LNCAP (cell line): Measurements from ENCODE around the gene AP3D1.

Experiments
- CTCF ChIP-seq: fragments of 450-650 bp; IDR thresholded peaks from 2 replicates; pipeline ENCODE4 v1.5.1; 2017; ENCODE audit warnings: mild to moderate bottlenecking

The AP3D1 gene

GRCh38 chr19:2117215-2117960 is 34.0 kb downstream of the AP3D1 start:
- no peak for TF ChIP-seq CTCF

DNA sequence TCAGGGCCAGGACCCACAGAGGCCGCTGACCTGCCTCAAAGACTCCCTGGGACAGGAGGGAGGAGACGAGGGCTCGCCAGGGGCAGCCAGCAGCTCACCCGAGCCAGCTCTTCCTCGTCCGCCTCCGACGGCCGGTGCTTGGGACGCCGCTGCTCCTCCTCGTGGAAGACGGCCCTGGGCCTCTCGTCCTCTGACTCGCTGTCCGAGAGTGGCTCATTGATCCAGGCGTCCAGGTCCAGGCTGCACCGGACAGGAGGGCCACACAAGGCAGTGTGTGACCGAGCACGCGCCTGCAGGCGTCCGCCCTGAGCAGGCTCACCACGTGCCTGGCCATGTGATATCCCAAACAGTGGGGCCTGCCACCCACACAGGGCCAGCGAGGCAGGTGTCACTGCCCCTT is 34.9 kb downstream of the AP3D1 start:
- no peak for TF ChIP-seq CTCF

DNA sequence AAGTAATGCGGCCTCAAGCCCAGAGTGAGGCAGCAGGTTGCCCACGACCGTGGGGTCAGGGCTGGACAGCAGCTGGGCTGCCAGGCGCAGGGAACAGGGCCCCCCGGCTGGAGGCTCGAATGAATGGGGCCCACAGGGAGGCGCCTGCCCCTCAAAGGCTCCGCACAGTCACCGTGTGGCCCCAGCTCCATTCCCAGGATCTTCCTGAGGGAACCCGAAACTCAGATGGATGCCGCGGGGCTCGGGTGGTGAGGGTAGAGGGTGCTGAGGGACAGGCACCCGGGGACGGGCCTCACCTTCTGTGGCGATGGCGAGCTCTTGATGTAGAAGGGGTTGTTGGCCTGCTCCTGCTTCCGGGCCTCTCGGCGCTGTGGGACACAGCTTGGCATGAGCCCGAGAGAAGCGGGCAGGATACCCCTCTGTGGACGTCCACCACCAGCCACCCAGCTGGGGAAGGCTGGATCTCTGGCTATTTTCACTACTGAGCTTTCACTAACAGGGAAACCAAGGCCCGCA is 35.4 kb downstream of the AP3D1 start:
- TF ChIP-seq CTCF, result no peak

DNA sequence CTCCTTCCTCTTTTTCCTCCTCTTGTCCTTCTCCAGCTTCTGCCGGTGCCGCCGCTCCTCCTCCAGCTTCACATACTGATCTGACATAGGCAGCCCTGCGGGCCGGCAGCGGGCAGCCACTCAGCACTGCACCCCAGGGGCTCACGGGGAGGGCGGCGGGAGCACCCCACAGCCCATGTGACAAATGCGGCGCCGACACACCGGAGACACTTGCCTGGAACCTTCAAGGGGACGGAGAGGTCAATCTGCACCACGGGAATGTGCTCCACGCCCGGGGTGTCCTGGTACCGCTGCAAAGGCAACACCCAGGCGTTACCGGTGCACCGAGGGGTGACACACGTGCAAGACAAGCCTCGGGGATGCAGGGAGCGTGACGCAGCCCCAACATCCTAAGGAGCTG is 36.0 kb downstream of the AP3D1 start:
- TF ChIP-seq CTCF, result no peak

DNA sequence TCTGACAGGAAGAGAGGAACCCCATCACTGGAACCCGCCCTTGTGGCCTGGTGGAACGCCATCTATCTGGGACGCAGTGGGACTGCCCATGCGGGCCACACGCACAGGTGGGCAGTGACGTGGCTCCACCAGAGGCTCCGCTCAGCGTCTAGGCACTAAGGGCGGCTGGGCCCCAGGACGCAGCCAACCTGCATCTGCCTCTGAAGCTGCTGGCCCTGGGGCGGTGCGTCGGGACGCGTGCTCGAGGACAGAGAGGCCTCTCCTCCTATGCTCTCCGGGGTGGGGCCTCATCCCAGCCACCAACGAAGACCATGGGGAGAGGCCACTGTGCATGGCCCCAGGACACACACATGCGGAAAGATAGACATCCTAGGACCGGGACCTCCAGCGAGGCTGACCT is 36.5 kb downstream of the AP3D1 start:
- no peak for TF ChIP-seq CTCF

GRCh38 chr19:2114218-2114617 is 37.1 kb downstream of the AP3D1 start:
- no peak for TF ChIP-seq CTCF

GRCh38 chr19:2113439-2114211 is 37.7 kb downstream of the AP3D1 start:
- no peak for TF ChIP-seq CTCF
